ENCODE measurements around the gene HAUS3.

Gene HAUS3

GRCh38 chr4:2243681-2244380 lies 1.9 kb upstream of the HAUS3 start:
- Histone ChIP-seq H3K27me3 (replicated peaks; ENCODE audit: control insufficient read depth, insufficient read depth, low read length) (no peaks in the 10 kb centered on the region), H3K36me3 (ENCODE audit: control insufficient read depth, insufficient read depth, low read length) (peaks cover 5% of the 10 kb centered on the region; the same call in 1 of the 2 replicates), H3K4me3 (replicated peaks; ENCODE audit: low read depth, low read length) (no peak overlapping the region)
- TF ChIP-seq CTCF (IDR thresholded peaks at IDR 0.05; ENCODE audit: insufficient read depth, low read length, poor library complexity, severe bottlenecking), result no peak
- no peak for DNase-seq (ENCODE audit: extremely low read depth, insufficient read length)

- H3K4me3 ChIP-seq (replicated peaks; ENCODE audit: low read depth, low read length), result peak overlapping the region; percentile 99
- TF ChIP-seq CTCF (IDR thresholded peaks at IDR 0.05; ENCODE audit: insufficient read depth, low read length, poor library complexity, severe bottlenecking), result no peak
- H3K36me3 ChIP-seq (ENCODE audit: control insufficient read depth, insufficient read depth, low read length), result no peaks in the 10 kb centered on the region; the same call in 1 of the 2 replicates
- no peak for DNase-seq (ENCODE audit: extremely low read depth, insufficient read length)
- H3K27me3 ChIP-seq (replicated peaks; ENCODE audit: control insufficient read depth, insufficient read depth, low read length), result no peaks in the 10 kb centered on the region
Measured at GRCh38 chr4:2241003-2241402, 918 bp downstream of the HAUS3 start.

GRCh38 chr4:2236944-2237666 lies 4.8 kb downstream of the HAUS3 start:
- TF ChIP-seq CTCF (IDR thresholded peaks at IDR 0.05; ENCODE audit: insufficient read depth, low read length, poor library complexity, severe bottlenecking), result no peak
- Histone ChIP-seq H3K27me3 (replicated peaks; ENCODE audit: control insufficient read depth, insufficient read depth, low read length) (no peaks in the 10 kb centered on the region), H3K4me3 (replicated peaks; ENCODE audit: low read depth, low read length) (no peak overlapping the region), H3K36me3 (ENCODE audit: control insufficient read depth, insufficient read depth, low read length) (peaks cover 2% of the 10 kb centered on the region)
- no peak for DNase-seq (ENCODE audit: extremely low read depth, insufficient read length)

GRCh38 chr4:2231082-2231481 lies 10.8 kb downstream of the HAUS3 start:
- no peaks in the 10 kb centered on the region for H3K27me3 ChIP-seq (replicated peaks; ENCODE audit: control insufficient read depth, insufficient read depth, low read length)
- no peak for TF ChIP-seq CTCF (IDR thresholded peaks at IDR 0.05; ENCODE audit: insufficient read depth, low read length, poor library complexity, severe bottlenecking)
- H3K36me3 ChIP-seq (ENCODE audit: control insufficient read depth, insufficient read depth, low read length), result peaks cover 2% of the 10 kb centered on the region
- no peak overlapping the region for H3K4me3 ChIP-seq (replicated peaks; ENCODE audit: low read depth, low read length)
- no peak for DNase-seq (ENCODE audit: extremely low read depth, insufficient read length)

GRCh38 chr4:2226261-2226660 lies 15.7 kb downstream of the HAUS3 start:
- Histone ChIP-seq H3K4me3 (replicated peaks; ENCODE audit: low read depth, low read length) (no peak overlapping the region), H3K36me3 (ENCODE audit: control insufficient read depth, insufficient read depth, low read length) (peaks cover 2% of the 10 kb centered on the region; the same call in 1 of the 2 replicates), H3K27me3 (replicated peaks; ENCODE audit: control insufficient read depth, insufficient read depth, low read length) (no peaks in the 10 kb centered on the region)
- TF ChIP-seq CTCF (IDR thresholded peaks at IDR 0.05; ENCODE audit: insufficient read depth, low read length, poor library complexity, severe bottlenecking), result no peak
- DNase-seq (ENCODE audit: extremely low read depth, insufficient read length), result no peak
